HG02973 (cell line): ENCODE measurements around the gene VIL1.

Source experiments
- ATAC-seq: cut with Tn5 transposase; IDR thresholded peaks from one replicate; pipeline ENCODE4 v1.9.1; 2021; ENCODE audit warnings: moderate library complexity; ENCODE audit not compliant: unreplicated experiment

VIL1 gene

GRCh38 chr2:218418717-218419458 lies at the start of gene VIL1:
Gene VIL1 (plus strand): TSS chr2:218419123. CDS start chr2:218423779, 4,656 bp downstream.
- ATAC-seq, result no peak

- ATAC-seq, result no peak
Measured at GRCh38 chr2:218369330-218369729, 49.6 kb upstream of the VIL1 start.

- no peak for ATAC-seq
Measured at GRCh38 chr2:218370410-218371063, 48.4 kb upstream of the VIL1 start.

- no peak for ATAC-seq
Measured at GRCh38 chr2:218371983-218372350, 47.0 kb upstream of the VIL1 start.

GRCh38 chr2:218374795-218375194 lies 44.1 kb upstream of the VIL1 start:
- no peak for ATAC-seq

GRCh38 chr2:218375212-218375611 lies 43.7 kb upstream of the VIL1 start:
- ATAC-seq, result no peak

- no peak for ATAC-seq
Measured at GRCh38 chr2:218378053-218378452, 40.9 kb upstream of the VIL1 start.

- no peak for ATAC-seq
Measured at GRCh38 chr2:218381916-218382366, 37.0 kb upstream of the VIL1 start, which contains the start of gene SLC11A1. Gene SLC11A1 (plus strand): TSS chr2:218382273. CDS start chr2:218382369, 96 bp downstream.

GRCh38 chr2:218382785-218383184 lies 36.1 kb upstream of the VIL1 start:
- ATAC-seq, result no peak

GRCh38 chr2:218383892-218384519 lies 34.9 kb upstream of the VIL1 start:
- no peak for ATAC-seq

GRCh38 chr2:218384975-218385374 lies 33.9 kb upstream of the VIL1 start:
- ATAC-seq, result no peak

- ATAC-seq, result no peak
Measured at GRCh38 chr2:218386505-218387368, 32.2 kb upstream of the VIL1 start.

- no peak for ATAC-seq
Measured at GRCh38 chr2:218387369-218388194, 31.3 kb upstream of the VIL1 start.

GRCh38 chr2:218389333-218390150 lies 29.4 kb upstream of the VIL1 start:
- ATAC-seq, result no peak

- no peak for ATAC-seq
Measured at GRCh38 chr2:218391202-218391601, 27.7 kb upstream of the VIL1 start.

- no peak for ATAC-seq
Measured at GRCh38 chr2:218392459-218392858, 26.5 kb upstream of the VIL1 start.

- no peak for ATAC-seq
Measured at GRCh38 chr2:218392891-218393462, 25.9 kb upstream of the VIL1 start.

- ATAC-seq, result no peak
Measured at GRCh38 chr2:218393750-218394290, 25.1 kb upstream of the VIL1 start.
